Activated CD4-positive, alpha-beta T cell treated with anti-CD3 and anti-CD28 coated beads for 1 hour (primary cell): ENCODE results near the gene TBC1D12.
"Not testable (repeated sequence)": the region's sequence is repeated elsewhere in the genome, so short reads cannot be mapped to it uniquely, and the experiment has no call there.

Experiments
- DNase-seq: peaks from one replicate; pipeline ENCODE4 v3.0.0-alpha.2; 2020

TBC1D12 gene

GRCh38 chr10:94402204-94402842 lies at the start of gene TBC1D12:
TBC1D12 (plus strand) TSS chr10:94402541; CDS start chr10:94402614, 73 bp downstream.
- DNase-seq, result no peak

- no peak for DNase-seq
Measured at GRCh38 chr10:94353336-94353735, 49.0 kb upstream of the TBC1D12 start.

- no peak for DNase-seq
Measured at GRCh38 chr10:94355841-94356240, 46.5 kb upstream of the TBC1D12 start.

GRCh38 chr10:94357193-94357592 lies 45.1 kb upstream of the TBC1D12 start:
- no peak for DNase-seq

GRCh38 chr10:94358480-94358879 lies 43.9 kb upstream of the TBC1D12 start:
- no peak for DNase-seq

- no peak for DNase-seq
Measured at GRCh38 chr10:94361171-94361794, 41.1 kb upstream of the TBC1D12 start.

- DNase-seq, result peak; percentile 93
Measured at GRCh38 chr10:94362360-94363250, 39.7 kb upstream of the TBC1D12 start, which contains the start of gene NOC3L. NOC3L (minus strand) TSS chr10:94362939; CDS start chr10:94362838, 101 bp downstream.

GRCh38 chr10:94363251-94363565 lies 39.1 kb upstream of the TBC1D12 start:
- no peak for DNase-seq

- no peak for DNase-seq
Measured at GRCh38 chr10:94364482-94364881, 37.9 kb upstream of the TBC1D12 start.

- no peak for DNase-seq
Measured at GRCh38 chr10:94366382-94366781, 36.0 kb upstream of the TBC1D12 start.

GRCh38 chr10:94370501-94370900 lies 31.8 kb upstream of the TBC1D12 start:
- DNase-seq, result no peak

GRCh38 chr10:94375374-94375773 lies 27.0 kb upstream of the TBC1D12 start:
- no peak for DNase-seq

GRCh38 chr10:94376865-94377264 lies 25.5 kb upstream of the TBC1D12 start:
- no peak for DNase-seq

GRCh38 chr10:94383530-94383929 lies 18.8 kb upstream of the TBC1D12 start:
- no peak for DNase-seq

GRCh38 chr10:94385733-94386132 lies 16.6 kb upstream of the TBC1D12 start:
- DNase-seq, result not testable (repeated sequence)

- DNase-seq, result not testable (repeated sequence)
Measured at GRCh38 chr10:94392117-94392516, 10.2 kb upstream of the TBC1D12 start.

- no peak for DNase-seq
Measured at GRCh38 chr10:94397549-94398370, 4.6 kb upstream of the TBC1D12 start.

GRCh38 chr10:94398762-94399161 lies 3.6 kb upstream of the TBC1D12 start:
- DNase-seq, result no peak

GRCh38 chr10:94402843-94403379 lies 570 bp downstream of the TBC1D12 start:
- DNase-seq, result no peak

GRCh38 chr10:94403380-94404213 lies 1.3 kb downstream of the TBC1D12 start:
- DNase-seq, result no peak

- DNase-seq, result no peak
Measured at GRCh38 chr10:94405406-94405805, 3.1 kb downstream of the TBC1D12 start.

- no peak for DNase-seq
Measured at GRCh38 chr10:94407668-94408067, 5.3 kb downstream of the TBC1D12 start.
